HCT116 (cell line): ENCODE results near the gene ITGA11. TPM values are rescaled to one million over a fixed set of nuclear protein-coding genes. Genes with fewer than 3 reads are reported as not detected.

Experiments used
- ATF3 ChIP-seq: IDR thresholded peaks from 2 replicates; pipeline ENCODE4 v1.6.1; 2012
- CBX3 ChIP-seq: IDR thresholded peaks from 2 replicates; pipeline ENCODE4 v1.6.1; 2012; ENCODE audit warnings: low read depth
- CEBPB ChIP-seq: IDR thresholded peaks from 2 replicates; pipeline ENCODE4 v1.6.1; 2012; ENCODE audit warnings: low read depth
- CTCF ChIP-seq, 3 experiments: fragments of 200-600 bp in 1 of 3; sonication (generic) in 1 of 3; IDR thresholded peaks in 2 of 3; conservative IDR thresholded peaks in 1 of 3; 2 replicates each; pipeline ENCODE4 v1.5.1; 2012 to 2017; ENCODE audit warnings: low read depth in 2 of 3, low read length in 2 of 3, antibody characterized with exemption in 1 of 3, borderline replicate concordance in 1 of 3, control low read depth in 1 of 3, mild to moderate bottlenecking in 1 of 3, mixed read lengths in 1 of 3, mixed run types in 1 of 3, moderate library complexity in 1 of 3; ENCODE audit not compliant: insufficient read depth in 1 of 3
- ELF1 ChIP-seq: IDR thresholded peaks from 2 replicates; pipeline ENCODE4 v1.6.1; 2012; ENCODE audit warnings: low read depth, borderline replicate concordance
- EZH2 ChIP-seq: fragments of 200-600 bp; sonication (generic); IDR thresholded peaks from 2 replicates; pipeline ENCODE4 v1.6.1; 2017; ENCODE audit warnings: antibody characterized with exemption, mixed run types
- EZH2phosphoT487 ChIP-seq: fragments of 200-600 bp; IDR thresholded peaks from 2 replicates; pipeline ENCODE4 v1.6.1; 2018; ENCODE audit warnings: antibody characterized with exemption, borderline replicate concordance
- FOSL1 ChIP-seq: IDR thresholded peaks from 2 replicates; pipeline ENCODE4 v1.6.1; 2012; ENCODE audit warnings: low read depth
- MAX ChIP-seq: IDR thresholded peaks from 2 replicates; pipeline ENCODE4 v1.6.1; 2012
- POLR2AphosphoS5 ChIP-seq: IDR thresholded peaks from 2 replicates; pipeline ENCODE4 v1.6.1; 2011; ENCODE audit warnings: mild to moderate bottlenecking, low read depth, low read length, moderate library complexity
- RAD21 ChIP-seq: IDR thresholded peaks from 2 replicates; pipeline ENCODE4 v1.6.1; 2012; ENCODE audit warnings: low read depth, mild to moderate bottlenecking
- SP1 ChIP-seq: IDR thresholded peaks from 2 replicates; pipeline ENCODE4 v1.6.1; 2012; ENCODE audit warnings: low read depth
- TCF7L2 ChIP-seq: IDR thresholded peaks from 2 replicates; pipeline ENCODE4 v1.7.0; 2011; ENCODE audit warnings: borderline replicate concordance, inconsistent platforms; ENCODE audit not compliant: insufficient read depth, insufficient read length; ENCODE audit errors: extremely low read depth
- YY1 ChIP-seq: IDR thresholded peaks from 2 replicates; pipeline ENCODE4 v1.6.1; 2011; ENCODE audit warnings: low read length, low read depth, moderate library complexity, mild to moderate bottlenecking; ENCODE audit not compliant: insufficient replicate concordance; ENCODE audit errors: extremely low read depth
- ZFX ChIP-seq: fragments of 450-650 bp; IDR thresholded peaks from 2 replicates; pipeline ENCODE4 v1.6.1; 2017
- ZNF274 ChIP-seq: fragments of 200-500 bp; sonication (Bioruptor generic); IDR thresholded peaks from 2 replicates; pipeline ENCODE4 v1.6.1; 2014; ENCODE audit warnings: mild to moderate bottlenecking, low read depth, low read length, inconsistent platforms
- total RNA-seq: library from RNA; stranded (reverse); gene quantifications from one replicate; pipeline ENCODE4 v1.2.1, GENCODE V29; 2021; ENCODE audit not compliant: unreplicated experiment

The ITGA11 gene
- total RNA-seq, 1 experiment from 2014 or later, result not detected

- TF ChIP-seq TCF7L2, result no peak
- no peak for TF ChIP-seq RAD21
- TF ChIP-seq CEBPB, result peak; percentile 12; the same call in 1 of the 2 replicates
- TF ChIP-seq CBX3, result peak; percentile 92
- TF ChIP-seq MAX, result peak; percentile 78
- peak; percentile 31 for TF ChIP-seq YY1
- peak; percentile 69 for TF ChIP-seq ELF1
- peak; percentile 25; the same call in 1 of the 2 replicates for TF ChIP-seq FOSL1
- TF ChIP-seq EZH2phosphoT487, result no peak
- no peak for TF ChIP-seq CTCF (IDR thresholded peaks at IDR 0.05 in 2 of 3, conservative IDR thresholded peaks at IDR 0.05 in 1 of 3; ENCODE audit: borderline replicate concordance in 1 of 3, insufficient read depth in 1 of 3, low read depth in 2 of 3, low read length in 2 of 3)
- TF ChIP-seq ZNF274, result no peak
- peak; percentile 99 for TF ChIP-seq ZFX
- no peak for TF ChIP-seq ATF3
- TF ChIP-seq POLR2AphosphoS5, result peak; percentile 68
- peak; percentile 66; the same call in 1 of the 2 replicates for TF ChIP-seq SP1
- no peak for TF ChIP-seq EZH2
- TF ChIP-seq, all 23 proteins: peak for 13
Measured at GRCh38 chr15:68277603-68278344, 154.2 kb downstream of the ITGA11 start, which contains the start of gene FEM1B (continued).
